Stimulated activated CD8-positive, alpha-beta memory T cell treated with anti-CD3 and anti-CD28 coated beads, Interleukin-12 subunit alpha, Interleukin-12 subunit beta, amount 100 ng/mL, for 4 hours (primary cell): ENCODE results near the gene HCN2.
A peak's percentile ranks its signal among the peaks of the same experiment; 100 is the strongest.

Experiments
- DNase-seq: peaks from one replicate; pipeline ENCODE4 v3.0.0-alpha.2; 2020; ENCODE audit warnings: low read depth

HCN2 gene

GRCh38 chr19:658059-658839 lies 68.6 kb downstream of the HCN2 start:
- DNase-seq: no peak

- peak; percentile 50 for DNase-seq
Measured at GRCh38 chr19:658916-659839, 69.5 kb downstream of the HCN2 start.

- no peak for DNase-seq
Measured at GRCh38 chr19:660793-661426, 71.2 kb downstream of the HCN2 start.

GRCh38 chr19:661427-662196 lies 71.9 kb downstream of the HCN2 start:
- peak; percentile 40 for DNase-seq

GRCh38 chr19:662207-662961 lies 72.7 kb downstream of the HCN2 start:
- peak; percentile 61 for DNase-seq

- DNase-seq: peak; percentile 95
Measured at GRCh38 chr19:662962-663681, 73.4 kb downstream of the HCN2 start, which contains the start of gene RNF126. RNF126 (minus strand) TSS chr19:663214; CDS start chr19:663121, 93 bp downstream.

- DNase-seq: no peak
Measured at GRCh38 chr19:663682-664117, 74.0 kb downstream of the HCN2 start.

- peak; percentile 56 for DNase-seq
Measured at GRCh38 chr19:664913-665443, 75.3 kb downstream of the HCN2 start.
